Astrocyte of the hippocampus (primary cell): ENCODE results near the gene UNC93B1.
"Not testable (repeated sequence)": the region's sequence is repeated elsewhere in the genome, so short reads cannot be mapped to it uniquely, and the experiment has no call there.

Experiments
- DNase-seq: peaks from one replicate; pipeline ENCODE4 v3.0.0; 2011; ENCODE audit warnings: low read depth, low spot score

Gene UNC93B1

DNA sequence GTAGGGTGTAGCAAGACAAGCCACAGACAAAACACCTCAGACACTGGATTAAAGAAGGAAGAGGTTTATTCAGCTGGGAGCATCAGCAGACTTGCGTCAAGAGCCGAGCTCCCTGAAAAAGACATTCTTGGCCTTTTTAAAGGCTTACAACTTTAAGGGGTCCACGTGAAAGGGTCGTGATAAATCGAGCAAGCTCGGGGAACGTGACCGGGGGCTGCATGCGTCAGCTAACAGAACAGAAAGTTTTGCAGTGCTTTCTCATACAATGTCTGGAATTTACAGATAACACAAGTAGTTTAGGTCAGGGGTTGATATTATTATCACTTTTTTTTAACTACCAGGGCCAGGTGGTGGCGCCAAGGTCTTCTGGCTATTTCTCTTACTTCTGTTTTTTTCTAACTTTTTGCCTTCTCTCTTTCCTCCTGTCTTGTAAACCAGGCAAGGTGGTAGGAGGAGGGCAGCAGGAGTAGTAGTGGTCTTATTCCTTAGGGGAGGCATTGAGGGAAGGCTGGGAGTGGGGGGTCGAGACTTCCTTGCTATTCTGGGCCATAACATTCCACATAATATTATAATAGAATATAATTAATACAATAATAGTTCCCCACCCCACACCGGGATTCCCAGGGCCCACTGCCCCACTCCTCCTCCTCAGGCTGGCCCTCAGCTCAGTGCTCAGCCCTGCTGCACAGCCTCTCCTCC is 5.6 kb upstream of the UNC93B1 start:
- DNase-seq = peak; percentile 64

DNA sequence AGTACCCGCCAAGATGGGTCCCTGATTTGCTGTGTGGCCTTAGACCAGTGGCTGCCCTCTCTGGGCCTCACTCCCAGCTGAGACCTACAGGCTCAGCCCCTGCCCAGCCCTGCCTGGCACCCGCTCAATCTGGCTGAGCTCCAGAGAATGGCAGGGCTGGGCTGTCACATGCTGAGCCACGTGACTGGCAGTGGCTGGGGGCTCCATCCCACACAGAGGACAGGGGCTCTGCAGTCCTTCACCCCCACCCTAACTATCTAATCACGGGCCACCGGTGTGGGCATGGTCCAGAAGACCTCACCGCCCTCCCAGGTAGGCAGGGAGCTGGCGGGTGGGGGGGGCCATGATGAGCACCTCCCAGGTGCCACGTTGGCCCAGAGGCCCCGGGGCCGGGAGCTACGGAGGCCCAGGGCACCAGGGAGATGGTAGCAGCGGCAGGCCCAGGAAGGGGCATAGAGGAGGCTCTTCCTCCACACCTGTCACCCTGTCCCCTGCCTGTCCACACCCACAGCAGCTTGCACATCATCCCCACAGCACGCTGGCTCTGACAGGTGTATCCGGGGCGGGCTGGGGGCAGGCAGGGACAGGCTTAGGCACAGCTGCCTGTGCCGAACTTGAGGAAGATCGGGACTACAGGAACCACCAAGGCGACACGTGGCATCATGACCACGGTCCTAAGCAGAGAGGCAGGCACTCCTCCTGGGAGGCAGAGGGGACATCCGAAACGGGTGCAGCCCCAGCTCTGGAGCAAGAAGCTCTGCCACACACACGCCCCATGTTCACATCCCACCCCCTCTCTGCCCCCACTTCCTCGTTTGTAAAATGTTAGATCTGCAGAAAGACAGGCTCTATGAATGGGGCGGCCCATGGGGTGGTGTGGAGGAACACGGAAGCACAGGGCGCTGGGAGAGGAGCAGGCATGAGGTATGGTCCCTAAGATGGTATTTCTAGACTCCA is 4.8 kb upstream of the UNC93B1 start:
- DNase-seq = no peak

DNA sequence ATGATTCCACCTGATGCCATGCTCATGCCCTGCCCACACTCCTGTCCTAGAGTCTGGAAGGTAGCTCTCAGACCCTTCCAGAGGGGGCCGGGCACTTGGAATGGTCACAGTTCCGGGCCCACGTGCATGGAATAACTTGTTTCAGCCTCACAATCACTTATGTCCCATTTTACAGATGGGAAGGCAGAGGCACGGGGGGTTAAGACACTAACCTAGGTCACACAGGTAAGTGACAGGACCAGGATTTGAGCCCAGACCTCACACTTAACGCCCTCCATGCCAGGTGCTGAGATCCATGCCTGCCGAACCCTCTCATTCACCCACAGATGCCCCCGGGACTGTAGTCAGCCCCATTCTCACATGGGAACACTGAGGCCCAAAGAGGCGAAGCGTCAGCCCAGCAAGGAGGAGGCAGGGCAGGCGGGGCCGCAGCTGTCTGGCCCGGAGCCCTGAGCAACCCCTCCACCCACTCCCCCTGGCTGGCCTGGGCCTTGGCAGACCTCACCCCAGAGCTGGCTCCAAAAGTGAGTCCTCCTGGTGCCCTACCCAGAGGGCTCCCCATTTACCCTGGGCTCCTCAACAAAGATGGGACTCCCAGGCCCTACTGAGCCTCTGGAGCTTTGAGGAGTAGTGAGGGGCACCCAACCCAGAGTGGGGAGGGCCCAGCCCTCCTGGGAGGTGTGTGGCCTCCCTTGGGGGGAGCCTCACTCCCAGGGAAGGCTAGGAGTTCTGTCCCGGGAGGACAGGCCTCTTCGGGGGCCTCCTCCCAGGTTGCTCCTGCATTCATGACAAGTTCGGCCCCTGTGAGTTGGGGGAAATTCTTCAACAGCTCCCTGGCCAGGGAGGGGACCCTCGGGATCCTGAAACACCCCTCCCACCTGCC is 3.8 kb upstream of the UNC93B1 start:
- DNase-seq = no peak

DNA sequence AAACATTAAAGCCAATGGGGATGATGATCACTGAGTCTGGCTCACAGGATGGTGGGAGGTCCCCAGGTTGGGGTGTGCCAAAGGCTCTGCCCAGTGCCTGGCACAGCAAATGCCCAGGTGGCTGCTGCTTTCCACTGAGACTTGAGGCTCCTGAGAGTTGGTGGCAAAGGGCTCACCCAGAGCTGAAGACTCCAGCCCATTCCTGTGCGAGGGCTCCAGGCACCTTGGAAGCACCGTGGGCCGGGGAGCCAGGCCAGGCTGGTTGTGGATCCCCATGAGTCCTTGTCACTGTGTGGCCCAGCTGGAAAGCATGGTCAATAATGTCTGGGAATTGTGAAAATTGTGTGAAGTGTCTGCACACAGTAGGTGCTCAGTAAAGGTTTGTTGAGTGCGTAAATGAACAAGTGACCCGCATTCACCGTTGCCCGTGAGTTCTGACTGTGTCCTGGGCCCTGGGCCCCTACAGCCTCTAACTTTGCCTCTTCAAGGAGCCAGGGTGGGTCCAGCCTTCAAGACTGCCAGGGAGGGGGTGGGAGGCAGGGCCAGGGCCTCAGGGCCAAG is 2.8 kb upstream of the UNC93B1 start:
- DNase-seq = no peak

DNA sequence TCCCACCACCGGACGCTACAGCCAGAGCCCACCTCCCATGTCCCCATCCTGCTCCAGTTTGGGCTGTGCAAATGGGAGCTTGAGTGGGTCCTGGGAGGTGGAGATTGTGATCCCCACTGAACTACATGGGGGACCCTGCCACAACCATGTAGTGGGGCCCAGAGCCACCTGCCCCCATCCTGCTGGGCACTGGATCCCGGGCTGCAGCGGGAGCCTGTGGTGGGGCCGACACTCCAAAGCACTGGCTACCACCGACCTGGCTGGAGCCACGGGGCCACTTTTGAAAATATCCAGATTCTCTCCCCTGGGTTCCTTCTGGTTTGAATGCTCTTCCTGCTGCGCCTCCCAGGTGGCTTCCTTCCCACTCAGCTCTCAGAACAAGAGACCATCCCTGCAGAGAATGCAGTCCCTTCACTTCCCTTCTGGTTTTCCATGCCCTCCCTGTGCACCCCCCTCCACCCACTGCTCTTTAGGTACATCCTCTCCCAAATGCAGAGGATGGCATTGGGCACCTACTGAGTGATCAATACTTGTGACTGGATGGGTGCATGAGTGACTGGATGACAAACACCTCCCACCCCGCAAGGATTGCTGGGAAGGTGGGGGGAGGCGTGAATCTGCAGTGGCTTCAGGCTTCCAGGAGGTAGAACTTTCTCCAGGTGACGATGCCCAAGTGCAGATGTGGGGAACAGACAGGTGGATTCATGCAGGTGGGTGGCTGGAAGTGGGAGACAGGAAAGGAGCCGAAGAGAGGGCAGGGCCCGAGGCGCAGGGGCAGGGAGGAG is 846 bp upstream of the UNC93B1 start:
- no peak for DNase-seq

DNA sequence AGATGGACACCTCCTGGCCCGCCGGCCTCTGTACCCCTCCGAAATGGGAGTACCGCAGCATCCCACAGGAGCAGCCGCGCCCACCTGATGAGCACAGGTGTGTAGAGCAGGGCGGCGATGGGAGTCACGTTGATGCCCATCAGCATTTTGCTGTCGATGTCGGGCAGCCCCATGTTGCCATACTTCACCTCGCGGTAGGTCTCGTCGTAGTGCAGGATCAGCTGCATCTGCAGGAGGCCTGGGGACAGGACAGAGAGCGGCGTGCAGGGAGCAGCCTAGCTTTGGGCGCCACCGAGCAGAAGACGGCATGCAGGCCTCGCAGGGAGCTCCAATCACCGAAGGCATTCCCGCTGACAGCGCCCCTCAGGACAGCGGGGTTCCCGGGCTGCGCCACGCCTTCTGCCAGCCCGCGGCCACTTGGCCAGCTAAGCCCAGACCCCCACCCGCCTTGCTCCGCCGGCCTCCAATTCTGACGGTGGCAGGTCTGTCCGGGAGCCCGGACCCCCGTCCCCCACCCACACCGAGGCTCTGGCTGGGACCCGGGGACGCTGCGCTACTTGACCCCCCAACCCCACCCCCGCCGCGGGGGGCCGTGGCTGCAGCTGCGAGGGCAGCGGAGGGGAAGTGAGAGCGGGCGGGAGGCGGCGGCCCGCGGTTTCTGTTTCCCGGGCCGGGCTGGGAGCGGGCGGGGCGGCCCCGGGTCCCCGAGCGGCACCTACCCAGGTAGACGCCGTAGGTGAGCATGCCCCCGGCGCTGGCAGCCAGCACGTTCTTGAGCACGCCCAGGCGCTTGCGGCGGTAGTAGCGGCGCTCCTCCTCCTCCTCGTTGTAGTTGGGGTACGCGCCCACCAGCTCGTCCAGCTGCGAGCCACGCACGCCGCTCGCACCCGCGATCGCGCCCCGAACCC is 705 bp downstream of the UNC93B1 start:
- peak; percentile 47 for DNase-seq

DNA sequence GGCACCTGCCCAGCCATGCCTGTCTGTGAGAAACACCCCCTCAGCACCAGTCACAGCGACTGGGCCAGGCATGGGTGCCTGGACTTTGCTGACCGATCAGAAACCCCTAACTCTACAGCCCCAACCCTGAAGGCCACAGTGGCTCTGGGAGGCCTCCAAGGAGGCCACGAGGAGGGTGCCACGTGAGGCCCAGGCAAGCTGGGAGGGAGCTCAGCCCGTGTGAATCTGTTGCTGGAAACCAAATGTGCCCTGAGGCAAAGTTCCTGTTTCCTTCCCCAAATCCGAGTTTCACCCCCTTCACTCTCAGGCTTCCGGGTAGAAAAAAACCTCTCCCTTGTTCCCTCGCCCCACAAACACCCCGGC is 1.3 kb downstream of the UNC93B1 start:
- no peak for DNase-seq

DNA sequence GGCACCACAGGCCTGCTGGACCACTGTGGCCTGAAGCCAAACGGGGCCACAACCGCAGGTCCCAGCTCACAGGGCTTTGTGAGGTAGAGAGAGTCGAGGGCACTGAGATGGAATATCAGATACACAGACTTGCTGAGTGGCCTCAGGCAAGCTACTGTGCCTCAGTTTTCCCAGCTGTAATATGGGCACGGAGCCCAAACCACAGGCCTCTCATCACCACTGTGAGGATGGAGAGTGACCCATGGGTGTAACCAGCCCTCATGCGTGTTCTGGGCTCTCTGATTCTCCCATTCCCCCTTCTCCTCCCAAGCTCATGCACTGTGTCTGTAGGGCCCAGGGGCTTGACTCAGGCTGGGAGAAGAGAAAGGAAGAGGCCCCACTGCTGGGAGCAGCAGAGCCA is 4.2 kb downstream of the UNC93B1 start:
- DNase-seq = no peak

DNA sequence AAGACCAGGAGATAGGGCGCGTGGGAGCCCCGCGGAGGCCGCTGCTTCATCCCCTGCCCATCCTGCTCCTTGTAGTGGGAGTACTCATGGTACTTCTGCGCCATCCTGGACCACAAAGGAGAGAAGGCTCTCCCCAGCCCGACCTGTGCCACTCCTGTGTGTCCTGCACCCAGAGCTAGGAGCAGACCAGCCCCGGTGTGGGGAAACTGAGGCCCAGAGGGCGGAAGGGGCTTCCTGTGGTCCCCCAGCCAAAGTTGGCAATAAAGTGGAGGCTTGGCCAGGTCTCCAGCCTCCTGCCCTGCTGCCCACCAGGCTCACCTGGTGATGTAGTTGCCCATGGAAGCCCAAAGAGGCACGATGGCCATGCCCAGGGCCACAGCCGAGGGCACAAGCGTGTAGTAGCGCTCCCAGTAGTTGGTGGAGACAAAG is 4.7 kb downstream of the UNC93B1 start:
- no peak for DNase-seq

DNA sequence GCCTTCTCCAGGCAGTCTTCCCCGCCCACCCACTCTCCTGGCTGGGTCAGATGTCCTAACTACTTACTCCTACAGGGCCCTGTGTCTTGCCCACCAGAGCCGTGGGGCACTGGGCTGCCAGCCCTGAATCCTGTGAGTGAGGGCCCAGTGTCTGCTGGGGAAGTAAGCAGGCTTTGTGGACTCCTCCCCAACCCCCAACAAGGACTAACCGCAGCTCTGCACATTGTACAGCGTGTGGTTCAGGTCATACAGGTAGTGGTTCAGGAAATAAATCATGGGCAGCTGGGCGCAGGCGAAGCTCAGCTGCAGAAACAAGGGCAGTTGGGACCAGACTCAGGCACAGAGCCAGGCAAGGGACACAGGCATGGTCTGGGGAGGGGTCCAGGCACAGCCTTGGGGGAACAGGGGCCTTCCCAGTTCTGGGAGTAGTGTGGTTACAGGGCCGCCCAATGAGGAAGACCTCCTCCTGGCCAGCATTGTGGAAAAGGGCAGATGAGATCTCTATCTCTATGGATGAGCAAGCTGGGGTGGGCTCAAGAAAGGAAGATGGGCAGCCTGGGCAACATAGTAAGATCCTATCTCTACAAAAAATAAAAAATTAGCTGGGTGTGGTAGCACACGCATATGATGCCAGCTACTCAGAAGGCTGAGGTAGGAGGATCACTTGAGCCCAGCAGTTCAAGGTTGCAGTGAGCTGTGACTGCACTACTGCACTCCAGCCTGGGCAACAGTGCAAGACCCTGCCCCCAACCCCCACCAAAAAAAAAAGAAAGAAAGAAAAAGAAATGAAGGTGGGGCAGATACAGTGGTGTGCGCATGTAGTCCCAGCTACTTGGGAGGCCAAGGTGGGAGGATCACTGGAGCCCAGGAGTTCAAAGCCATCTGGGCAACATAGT is 5.5 kb downstream of the UNC93B1 start:
- DNase-seq = no peak

DNA sequence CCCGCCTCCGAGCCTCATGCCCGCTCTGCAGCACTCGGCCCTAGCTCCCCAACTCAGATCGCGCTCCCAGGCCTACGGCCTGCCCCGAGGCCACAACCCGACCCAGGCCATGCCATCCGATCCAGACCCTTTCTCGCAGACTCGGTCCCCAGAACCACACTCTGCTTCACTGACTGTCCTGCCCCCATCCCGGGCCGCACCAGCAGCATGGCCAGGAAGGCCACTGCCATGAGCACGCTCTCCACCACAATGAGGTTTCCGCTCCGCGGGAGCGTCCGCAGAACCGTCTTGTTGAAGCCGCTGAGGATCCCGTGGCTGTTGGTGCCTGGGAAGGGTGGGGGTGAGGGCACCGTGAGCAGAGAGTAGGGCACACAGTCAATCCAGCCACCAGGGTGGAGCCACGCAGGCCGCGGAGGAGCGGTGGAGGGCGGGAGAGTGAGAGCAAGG is 6.4 kb downstream of the UNC93B1 start:
- DNase-seq = no peak

DNA sequence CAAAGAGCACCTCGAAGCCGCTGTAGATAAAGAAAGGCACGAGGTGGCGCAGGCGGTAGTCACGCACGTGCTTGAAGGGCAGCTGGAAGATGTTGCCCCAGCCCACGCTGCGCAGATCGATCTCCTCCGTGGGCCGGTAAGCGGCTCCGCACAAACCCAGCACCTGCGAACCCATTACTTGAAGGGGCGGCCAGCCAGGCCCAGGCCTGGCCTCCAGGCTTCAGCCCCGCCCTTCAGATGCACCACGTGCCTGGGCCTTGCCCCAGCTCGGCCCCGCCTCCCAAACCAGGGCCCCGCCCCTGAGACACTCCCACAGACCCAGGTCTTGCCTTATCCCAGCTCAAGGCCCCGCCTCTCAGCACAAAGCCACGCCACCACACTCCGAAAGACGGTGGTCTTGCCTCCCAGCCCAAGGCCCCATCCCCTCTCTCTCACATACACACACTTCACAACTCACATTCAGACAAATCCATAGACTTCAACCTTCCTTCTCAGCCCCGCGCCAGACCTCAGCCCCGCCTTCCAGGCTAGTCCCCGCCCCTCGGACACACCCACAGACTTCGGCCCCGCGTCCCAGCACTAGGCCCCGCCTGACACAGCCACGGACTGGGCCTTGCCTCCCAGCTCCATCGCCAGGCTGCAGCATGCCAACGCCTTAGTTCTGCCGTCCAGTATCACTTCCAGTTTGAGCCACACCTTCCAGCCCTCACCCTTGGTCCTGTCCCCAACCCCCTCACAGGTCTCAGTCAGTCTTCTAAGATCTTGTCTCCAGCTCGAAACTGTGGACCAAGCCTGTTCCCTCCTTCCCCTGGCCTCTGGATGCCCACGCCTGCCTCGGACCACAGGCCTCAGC is 7.0 kb downstream of the UNC93B1 start:
- no peak for DNase-seq

DNA sequence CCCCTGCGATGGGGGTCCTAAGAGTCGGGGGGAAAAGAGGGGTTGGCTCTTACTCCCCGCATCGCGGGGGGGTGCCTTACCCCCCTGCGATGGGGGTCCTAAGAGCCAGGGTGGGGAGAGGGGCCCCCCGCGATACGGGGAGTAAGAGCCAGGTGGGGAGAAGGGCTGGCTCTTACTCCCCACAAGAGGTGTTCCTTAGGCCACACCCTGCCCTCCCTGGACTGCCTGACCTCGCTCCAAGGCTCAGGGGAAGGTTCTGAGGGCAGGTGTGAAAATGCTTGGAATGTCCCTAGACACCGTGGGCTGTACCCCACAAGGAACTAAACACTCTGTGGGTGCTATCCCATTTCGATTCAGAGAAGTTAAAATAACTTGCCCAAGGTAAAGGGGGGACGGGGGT is 7.8 kb downstream of the UNC93B1 start:
- no peak for DNase-seq

DNA sequence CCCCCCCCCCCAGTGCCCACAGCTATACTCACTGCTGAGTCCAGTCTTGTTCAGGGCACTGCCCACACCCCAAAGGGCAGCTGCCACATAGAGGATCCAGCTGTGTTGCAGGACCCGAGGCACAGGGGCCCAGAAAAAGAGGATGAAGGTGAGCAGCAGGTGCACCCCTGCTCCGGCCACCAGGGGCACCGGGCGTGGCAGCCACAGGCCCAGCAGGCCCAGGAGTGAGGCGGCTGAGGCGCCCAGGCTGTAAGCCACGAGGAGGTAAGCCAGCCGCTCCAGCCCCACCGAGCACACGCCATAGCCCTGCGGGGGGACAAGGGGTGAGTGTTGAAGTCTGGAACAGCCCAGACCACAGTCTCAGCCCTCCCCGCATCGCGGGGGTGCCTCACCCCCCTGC is 8.3 kb downstream of the UNC93B1 start:
- DNase-seq = not testable (repeated sequence)

DNA sequence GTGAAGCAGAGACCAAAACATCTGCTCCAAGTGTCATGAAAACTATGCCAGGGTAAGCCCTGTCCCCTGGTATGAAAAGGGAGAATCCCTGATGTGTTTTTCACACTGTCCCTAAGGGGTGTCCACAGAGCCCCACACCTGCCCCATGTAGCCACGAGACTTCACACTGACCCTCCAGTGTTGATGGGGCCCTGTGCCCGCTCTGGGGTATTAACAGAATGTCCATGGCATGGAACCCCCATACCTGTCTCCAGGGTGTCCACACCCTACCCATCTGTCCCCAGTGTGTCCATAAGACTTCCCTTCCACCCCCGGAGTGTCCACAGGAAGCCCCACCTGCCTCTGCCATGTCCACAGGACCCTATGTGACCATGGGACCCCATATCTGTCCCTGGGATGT is 8.8 kb downstream of the UNC93B1 start:
- DNase-seq = not testable (repeated sequence)

DNA sequence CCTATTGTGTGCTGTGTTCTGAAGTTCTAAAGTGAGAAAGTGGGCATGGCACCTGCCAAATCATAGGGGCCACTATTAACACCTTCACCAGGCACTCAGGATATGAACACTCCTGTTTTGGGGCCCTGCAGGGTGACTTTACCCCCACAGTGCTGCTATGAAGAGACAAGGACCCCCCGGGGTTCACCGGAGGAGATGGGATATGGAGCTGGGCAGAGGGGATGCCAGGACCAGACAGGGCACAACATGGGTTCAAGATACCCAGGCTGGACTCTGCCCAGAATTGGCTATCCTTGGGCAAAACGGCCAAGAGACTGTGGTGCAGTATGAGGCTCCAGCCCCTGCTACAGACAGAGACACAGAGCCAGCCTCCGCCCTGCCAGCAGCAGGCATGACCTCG is 9.5 kb downstream of the UNC93B1 start:
- not testable (repeated sequence) for DNase-seq

DNA sequence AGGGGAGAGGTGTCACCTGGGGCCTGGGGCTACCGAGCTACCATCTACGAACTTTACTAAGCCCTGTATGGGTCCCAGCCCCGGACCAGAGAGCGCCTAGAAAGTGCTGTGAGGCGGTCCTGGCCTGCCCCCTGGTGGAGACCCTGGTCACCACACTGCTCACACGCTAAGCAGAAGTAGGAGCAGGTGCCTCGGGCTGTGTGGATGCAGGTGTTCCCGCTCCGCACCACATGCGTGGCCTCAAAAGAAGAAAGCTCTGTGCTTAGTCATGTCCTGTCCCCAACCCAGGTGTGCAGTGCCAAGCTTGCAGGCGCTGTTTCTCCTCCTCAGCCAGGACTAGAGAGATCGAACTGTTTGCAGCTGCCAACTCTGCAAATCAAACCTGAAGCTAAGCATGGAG is 10.1 kb downstream of the UNC93B1 start:
- not testable (repeated sequence) for DNase-seq
